BJ (cell line): Measurements from ENCODE around the gene PPP2R5C. TPM values are rescaled to one million over a fixed set of nuclear protein-coding genes. Genes with fewer than 3 reads are reported as not detected.

Experiments
- CTCF ChIA-PET: fragments of 350-600 bp; formaldehyde crosslinking; extraction: SDS; loops from one replicate; lab custom pipeline; 2021; ENCODE audit warnings: antibody characterized with exemption, inconsistent platforms; lab: Yijun Ruan, JAX
- POLR2A ChIA-PET: fragments of 300-600 bp; sonication (Branson Sonifier 250); formaldehyde crosslinking; extraction: SDS; loops from one replicate; lab custom pipeline; 2021; ENCODE audit warnings: antibody characterized with exemption; lab: Charles Lee
- DNase-seq: peaks from one replicate; pipeline ENCODE4 v3.0.0-alpha.2; 2011; ENCODE audit warnings: low read depth
- H3K27me3 ChIP-seq: 2 replicates; pipeline ENCODE4 v1.6.0; 2011; ENCODE audit warnings: low read length; ENCODE audit not compliant: control insufficient read depth, insufficient read depth
- H3K36me3 ChIP-seq: 2 replicates; pipeline ENCODE4 v1.5.1; 2011; ENCODE audit warnings: low read length; ENCODE audit not compliant: control insufficient read depth, insufficient read depth
- H3K4me3 ChIP-seq: 2 replicates; pipeline ENCODE4 v1.5.1; 2011; ENCODE audit warnings: low read depth, mild to moderate bottlenecking, control low read depth, low read length
- polyA plus RNA-seq: library from polyadenylated mRNA; depleted of rRNA; stranded (reverse); fragments of >200 nt; gene quantifications from 2 replicates; pipeline ENCODE4 v1.2.3, GENCODE V29; 2011
- TF ChIP-seq, protein P1 (sequence below): IDR thresholded peaks from 2 replicates; pipeline ENCODE4 v1.5.1; 2011; ENCODE audit warnings: low read depth, mild to moderate bottlenecking, control low read depth, inconsistent platforms, low read length, moderate library complexity; ENCODE audit not compliant: insufficient read depth

PPP2R5C gene
- polyA plus RNA-seq, 1 experiment = 55.8 TPM

DNA sequence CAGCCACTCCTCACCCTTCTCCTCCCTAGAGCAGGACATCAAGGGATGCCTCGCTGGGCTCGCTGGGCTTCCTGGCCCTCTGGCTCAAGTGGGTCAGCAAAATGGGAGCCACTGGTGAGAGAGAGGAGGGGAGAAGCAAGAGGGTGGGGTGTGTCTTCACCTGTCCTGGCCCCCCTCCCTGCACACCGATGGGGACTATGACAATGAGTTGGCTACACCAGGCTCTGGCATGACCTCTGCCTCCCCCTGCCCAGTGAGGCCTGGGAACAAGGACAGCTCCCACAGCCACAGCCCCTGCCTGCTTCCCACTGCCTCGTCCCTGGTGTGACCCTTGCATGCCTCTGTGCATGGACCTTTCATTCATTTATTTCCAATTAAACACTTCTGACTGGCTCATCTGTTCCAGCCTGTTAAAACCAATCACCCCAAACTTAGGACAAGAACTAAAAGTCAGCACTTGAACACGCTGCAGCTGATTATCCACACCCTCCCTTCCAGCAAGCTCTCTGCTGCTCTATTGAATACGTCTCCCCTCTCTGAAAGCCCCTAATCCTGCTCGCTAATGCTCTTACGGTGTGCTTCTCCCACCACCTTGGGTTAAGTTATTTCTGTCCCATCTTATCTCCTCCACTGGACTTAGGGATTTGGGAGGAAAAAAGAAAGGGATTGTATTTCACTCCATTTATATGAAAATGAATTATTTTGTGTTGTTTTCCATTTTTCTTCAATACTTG lies 5.8 kb upstream of the PPP2R5C start:
- ChIA-PET CTCF (no interaction called here), POLR2A (no interaction called here)
- Histone ChIP-seq H3K27me3 (peaks cover 17% of the 10 kb centered on the region), H3K36me3 (no peaks in the 10 kb centered on the region), H3K4me3 (no peak overlapping the region)
- TF ChIP-seq, protein P1, sequence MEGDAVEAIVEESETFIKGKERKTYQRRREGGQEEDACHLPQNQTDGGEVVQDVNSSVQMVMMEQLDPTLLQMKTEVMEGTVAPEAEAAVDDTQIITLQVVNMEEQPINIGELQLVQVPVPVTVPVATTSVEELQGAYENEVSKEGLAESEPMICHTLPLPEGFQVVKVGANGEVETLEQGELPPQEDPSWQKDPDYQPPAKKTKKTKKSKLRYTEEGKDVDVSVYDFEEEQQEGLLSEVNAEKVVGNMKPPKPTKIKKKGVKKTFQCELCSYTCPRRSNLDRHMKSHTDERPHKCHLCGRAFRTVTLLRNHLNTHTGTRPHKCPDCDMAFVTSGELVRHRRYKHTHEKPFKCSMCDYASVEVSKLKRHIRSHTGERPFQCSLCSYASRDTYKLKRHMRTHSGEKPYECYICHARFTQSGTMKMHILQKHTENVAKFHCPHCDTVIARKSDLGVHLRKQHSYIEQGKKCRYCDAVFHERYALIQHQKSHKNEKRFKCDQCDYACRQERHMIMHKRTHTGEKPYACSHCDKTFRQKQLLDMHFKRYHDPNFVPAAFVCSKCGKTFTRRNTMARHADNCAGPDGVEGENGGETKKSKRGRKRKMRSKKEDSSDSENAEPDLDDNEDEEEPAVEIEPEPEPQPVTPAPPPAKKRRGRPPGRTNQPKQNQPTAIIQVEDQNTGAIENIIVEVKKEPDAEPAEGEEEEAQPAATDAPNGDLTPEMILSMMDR = no peak
- no peak for DNase-seq

DNA sequence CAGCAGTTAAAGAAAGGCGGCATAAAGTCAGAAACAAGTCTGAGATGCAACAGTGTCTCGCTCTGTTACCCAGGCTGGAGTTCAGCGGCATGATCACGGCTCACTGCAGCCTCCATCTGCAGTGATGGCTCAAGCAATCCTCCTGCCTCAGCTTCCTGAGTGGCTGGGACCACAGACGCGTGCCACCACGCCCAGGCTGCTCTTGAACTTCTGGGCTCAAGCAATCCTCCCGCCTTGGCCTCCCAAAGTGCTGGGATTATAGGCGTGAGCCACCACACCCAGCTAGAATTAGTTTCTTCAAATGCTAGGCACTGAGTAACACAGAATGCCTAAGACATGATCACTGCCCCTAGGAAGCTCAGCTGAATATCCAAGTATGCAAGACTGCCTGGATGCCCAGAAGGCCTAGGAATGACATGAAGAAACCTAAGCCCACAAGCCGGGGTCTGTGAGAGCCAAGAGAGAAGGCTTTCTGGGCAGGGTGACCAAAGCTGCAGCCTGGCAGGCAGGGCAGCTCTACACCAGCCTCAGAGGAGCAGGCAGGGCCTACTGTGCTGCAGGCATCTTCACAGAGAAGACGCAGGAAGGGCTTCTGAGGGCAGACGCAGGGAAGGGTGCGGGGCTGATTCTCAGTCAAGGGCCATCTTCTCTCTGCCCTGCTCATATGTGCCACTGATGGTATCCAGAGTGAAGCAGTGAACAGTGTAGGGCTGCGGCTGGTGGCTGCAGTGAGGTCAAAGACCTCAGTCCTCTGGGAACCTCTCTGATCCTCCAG lies 4.3 kb upstream of the PPP2R5C start:
- ChIA-PET POLR2A (no interaction called here), CTCF (interaction anchor here (2.0 kb wide), 1 partner anchor 14 kb away, joined by 6 read pairs; no protein-coding TSS in a partner anchor)
- DNase-seq = no peak
- Histone ChIP-seq H3K36me3 (no peaks in the 10 kb centered on the region), H3K4me3 (no peak overlapping the region), H3K27me3 (peaks cover 17% of the 10 kb centered on the region)
- TF ChIP-seq, protein P1 = no peak

DNA sequence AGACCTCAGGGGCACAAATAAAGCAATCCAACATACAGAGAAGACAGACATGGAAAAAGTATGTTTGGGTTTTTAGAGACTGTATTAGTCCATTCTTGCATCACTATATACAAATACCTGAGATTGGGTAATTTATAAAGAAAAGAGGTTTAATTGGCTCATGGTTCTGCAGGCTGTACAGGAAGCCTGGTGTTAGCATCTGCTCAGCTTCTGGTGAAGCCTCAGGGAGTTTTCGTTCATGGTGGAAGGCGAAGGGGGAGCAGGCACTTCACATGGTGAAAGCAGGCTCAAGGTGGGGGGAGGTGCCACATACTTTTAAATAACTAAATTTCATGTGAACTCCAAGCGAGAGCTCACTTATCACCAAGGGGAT lies 3.7 kb upstream of the PPP2R5C start:
- H3K36me3 ChIP-seq = no peaks in the 10 kb centered on the region
- TF ChIP-seq, protein P1 = no peak
- DNase-seq = no peak
- POLR2A ChIA-PET = no interaction called here
- H3K4me3 ChIP-seq = no peak overlapping the region
- CTCF ChIA-PET = interaction anchor here (2.0 kb wide), 1 partner anchor 13 kb away, joined by 6 read pairs; no protein-coding TSS in a partner anchor
- H3K27me3 ChIP-seq = peaks cover 17% of the 10 kb centered on the region

DNA sequence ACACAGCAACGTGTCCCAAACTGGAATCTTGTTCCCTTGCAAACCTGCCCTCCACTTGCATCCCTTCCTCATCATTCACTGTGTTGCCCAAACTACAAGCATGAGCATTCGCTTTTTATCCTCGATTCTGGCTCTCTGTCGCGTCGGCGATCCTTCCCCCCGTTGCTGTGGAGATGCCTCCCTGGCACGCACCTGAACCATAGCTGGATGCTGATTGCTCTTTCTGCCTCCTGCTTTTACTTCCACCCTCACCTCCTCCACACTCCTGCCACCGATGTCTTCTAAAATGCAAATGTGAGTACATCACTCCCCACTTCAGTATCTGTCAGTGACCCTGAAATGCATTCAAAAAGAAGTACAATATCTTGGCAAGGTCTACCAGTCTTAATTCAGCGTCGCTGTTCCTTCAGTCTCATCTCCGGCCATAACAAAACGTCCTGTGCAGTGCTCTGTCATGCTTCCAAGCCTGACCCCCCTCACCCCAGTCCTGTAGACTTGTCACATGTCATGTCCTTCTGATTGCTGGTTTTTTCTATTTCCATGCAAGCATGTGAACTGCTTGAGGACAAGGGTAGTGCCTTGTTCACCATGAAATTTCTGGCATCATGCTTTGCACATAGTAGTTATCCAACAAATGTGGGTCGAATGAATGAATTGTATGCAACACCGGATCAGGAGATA lies 2.5 kb upstream of the PPP2R5C start:
- TF ChIP-seq, protein P1 = no peak
- ChIA-PET CTCF (no interaction called here), POLR2A (no interaction called here)
- H3K27me3 ChIP-seq = peaks cover 14% of the 10 kb centered on the region
- H3K36me3 ChIP-seq = peaks cover 2% of the 10 kb centered on the region; the same call in 1 of the 2 replicates
- no peak overlapping the region for H3K4me3 ChIP-seq
- no peak for DNase-seq
